IMR-90 (cell line): ENCODE results near the gene SLC12A1. TPM values are rescaled to one million over a fixed set of nuclear protein-coding genes. Genes with fewer than 3 reads are reported as not detected.

Experiments
- ATAC-seq: fragments of 200-7000 bp; cut with Tn5 transposase; 2 replicates; pipeline ENCODE4 v1.9.1; 2020; ENCODE audit warnings: low read depth, mild to moderate bottlenecking, moderate library complexity
- BruUV-seq: library from RNA; stranded (reverse); fragments of 400-500 nt; replicated peaks from 2 replicates; lab custom pipeline; 2021; lab: Mats Ljungman, UMichigan
- CTCF ChIA-PET: fragments of 300-600 bp; formaldehyde crosslinking; extraction: SDS; loops from one replicate; lab custom pipeline; 2021; ENCODE audit warnings: antibody characterized with exemption; lab: Yijun Ruan, JAX
- POLR2A ChIA-PET: fragments of 300-600 bp; sonication (Branson Sonifier 250); formaldehyde crosslinking; loops from one replicate; lab custom pipeline; 2022; ENCODE audit warnings: antibody characterized with exemption; ENCODE audit not compliant: unreplicated experiment; lab: Charles Lee
- DNase-seq: peaks from one replicate; pipeline ENCODE4 v3.0.0; 2013
- H2AFZ ChIP-seq: replicated peaks from 2 replicates; pipeline ENCODE3; 2013; ENCODE audit warnings: low read length, mild to moderate bottlenecking; ENCODE audit not compliant: poor library complexity
- H2AK5ac ChIP-seq: 2 replicates; pipeline ENCODE4 v1.6.1; 2013; ENCODE audit warnings: low read depth, low read length, inconsistent platforms
- H2AK9ac ChIP-seq: replicated peaks from 2 replicates; pipeline ENCODE3; 2013; ENCODE audit warnings: mild to moderate bottlenecking, low read depth, low read length, moderate library complexity; ENCODE audit not compliant: poor library complexity
- H2BK120ac ChIP-seq: 2 replicates; pipeline ENCODE4 v1.6.1; 2013; ENCODE audit warnings: low read depth, low read length, inconsistent platforms
- H2BK15ac ChIP-seq: 3 replicates; pipeline ENCODE4 v1.6.1; 2013; ENCODE audit warnings: low read depth, low read length, inconsistent platforms
- H2BK20ac ChIP-seq: 2 replicates; pipeline ENCODE4 v1.6.1; 2013; ENCODE audit warnings: low read depth, mild to moderate bottlenecking, inconsistent platforms, low read length, moderate library complexity
- H2BK5ac ChIP-seq: 2 replicates; pipeline ENCODE4 v1.6.1; 2013; ENCODE audit warnings: mild to moderate bottlenecking, low read depth, low read length, inconsistent platforms; ENCODE audit not compliant: poor library complexity, severe bottlenecking
- H3K14ac ChIP-seq: replicated peaks from 2 replicates; pipeline ENCODE4 v1.6.1; 2013; ENCODE audit warnings: low read depth, low read length, inconsistent platforms
- H3K18ac ChIP-seq: 2 replicates; pipeline ENCODE4 v1.6.1; 2013; ENCODE audit warnings: low read depth, low read length, control low read depth
- H3K23ac ChIP-seq: 2 replicates; pipeline ENCODE4 v1.6.1; 2013; ENCODE audit warnings: low read depth, low read length, inconsistent platforms
- H3K27ac ChIP-seq: 2 replicates; pipeline ENCODE4 v1.5.1; 2013; ENCODE audit warnings: mild to moderate bottlenecking, control low read depth, low read length; ENCODE audit not compliant: insufficient read depth
- H3K27me3 ChIP-seq: 2 replicates; pipeline ENCODE4 v1.6.1; 2013; ENCODE audit warnings: low read length; ENCODE audit not compliant: control insufficient read depth, insufficient read depth
- H3K36me3 ChIP-seq: 2 replicates; pipeline ENCODE4 v1.6.1; 2013; ENCODE audit warnings: low read length, mixed read lengths; ENCODE audit not compliant: control insufficient read depth, insufficient read depth
- H3K4ac ChIP-seq: 2 replicates; pipeline ENCODE4 v1.6.1; 2013; ENCODE audit warnings: low read depth, low read length, inconsistent platforms
- H3K4me1 ChIP-seq: 2 replicates; pipeline ENCODE4 v1.6.1; 2013; ENCODE audit warnings: low read length, mixed read lengths; ENCODE audit not compliant: control insufficient read depth, insufficient read depth
- H3K4me2 ChIP-seq: 2 replicates; pipeline ENCODE4 v1.6.1; 2013; ENCODE audit warnings: low read depth, mild to moderate bottlenecking, control low read depth, low read length, moderate library complexity
- H3K4me3 ChIP-seq: 2 replicates; pipeline ENCODE4 v1.5.1; 2013; ENCODE audit warnings: low read depth, mild to moderate bottlenecking, control low read depth, low read length, moderate library complexity; ENCODE audit not compliant: insufficient read depth
- H3K56ac ChIP-seq: 2 replicates; pipeline ENCODE4 v1.6.1; 2013; ENCODE audit warnings: low read length, inconsistent platforms; ENCODE audit not compliant: insufficient read depth; ENCODE audit errors: extremely low read depth
- H3K79me1 ChIP-seq, 2 experiments: 2 replicates each; pipeline ENCODE4 v1.6.1; 2013; ENCODE audit warnings: low read length in 2 of 2, inconsistent platforms in 1 of 2, low read depth in 1 of 2
- H3K9ac ChIP-seq: 2 replicates; pipeline ENCODE4 v1.6.1; 2013; ENCODE audit warnings: low read depth, low read length, control low read depth
- H3K9me1 ChIP-seq: 2 replicates; pipeline ENCODE4 v1.6.1; 2013; ENCODE audit warnings: low read length, inconsistent platforms; ENCODE audit not compliant: insufficient read depth
- H3K9me3 ChIP-seq: 2 replicates; pipeline ENCODE4 v1.6.1; 2013; ENCODE audit warnings: low read length; ENCODE audit not compliant: control insufficient read depth, insufficient read depth
- H4K20me1 ChIP-seq: 2 replicates; pipeline ENCODE4 v1.6.1; 2013; ENCODE audit warnings: low read length, inconsistent platforms; ENCODE audit not compliant: insufficient read depth
- H4K5ac ChIP-seq: 2 replicates; pipeline ENCODE4 v1.6.1; 2013; ENCODE audit warnings: mild to moderate bottlenecking, low read depth, low read length, control low read depth
- H4K8ac ChIP-seq, 2 experiments: 2 replicates each; pipeline ENCODE4 v1.6.1; 2013; ENCODE audit warnings: low read depth in 2 of 2, low read length in 2 of 2, control low read depth in 1 of 2, inconsistent platforms in 1 of 2
- H4K91ac ChIP-seq: 2 replicates; pipeline ENCODE4 v1.6.1; 2013; ENCODE audit warnings: low read depth, low read length, inconsistent platforms; ENCODE audit not compliant: insufficient read depth
- CEBPB ChIP-seq: IDR thresholded peaks from 2 replicates; pipeline ENCODE4 v1.6.1; 2012; ENCODE audit warnings: low read depth, low read length, improper control_type of control experiment
- CTCF ChIP-seq: conservative IDR thresholded peaks from 2 replicates; pipeline ENCODE4 v1.5.1; 2012; ENCODE audit warnings: mild to moderate bottlenecking, low read depth, low read length, improper control_type of control experiment
- ELK1 ChIP-seq: fragments of 150-350 bp; IDR thresholded peaks from 2 replicates; pipeline ENCODE4 v1.6.1; 2016; ENCODE audit warnings: low read depth, mild to moderate bottlenecking, low read length, moderate library complexity, borderline replicate concordance
- FOS ChIP-seq: fragments of 150-350 bp; IDR thresholded peaks from 2 replicates; pipeline ENCODE4 v1.6.1; 2016; ENCODE audit warnings: low read depth, low read length
- MXI1 ChIP-seq: IDR thresholded peaks from 2 replicates; pipeline ENCODE4 v1.6.1; 2012; ENCODE audit warnings: low read depth, mild to moderate bottlenecking, low read length, moderate library complexity, borderline replicate concordance
- POLR2A ChIP-seq: IDR thresholded peaks from 2 replicates; pipeline ENCODE4 v1.6.1; 2012; ENCODE audit warnings: mild to moderate bottlenecking, low read depth, low read length
- RFX5 ChIP-seq: IDR thresholded peaks from 2 replicates; pipeline ENCODE4 v1.8.0; 2012; ENCODE audit warnings: low read depth, mild to moderate bottlenecking, low read length, moderate library complexity
- SMC3 ChIP-seq: fragments of 150-350 bp; IDR thresholded peaks from 2 replicates; pipeline ENCODE4 v1.6.1; 2016; ENCODE audit warnings: low read depth, mild to moderate bottlenecking, antibody characterized with exemption, low read length, moderate library complexity
- whole genome bisulfite sequencing, 2 experiments: methylation state at CpG; one replicate each; pipeline versions ENCODE4 v1.1.5 to v1.1.7; 2013; ENCODE audit warnings: missing lambda C conversion rate in 2 of 2; ENCODE audit not compliant: insufficient read length in 1 of 2; ENCODE audit errors: extremely low coverage in 2 of 2; 5-methylcytosine and 5-hydroxymethylcytosine counted together
- dilution Hi-C: fragments of 300-500 bp; cut with HindIII; formaldehyde crosslinking; loops from one replicate; pipeline ENCODE4 v1.14.3; 2018; ENCODE audit warnings: low sequenced_read_pairs; ENCODE audit not compliant: unreplicated experiment
- in situ Hi-C: fragments of 300-500 bp; cut with MboI; formaldehyde crosslinking; loops from 3 replicates; pipeline ENCODE4 v1.14.3; 2019; ENCODE audit warnings: low sequenced_read_pairs, inconsistent platforms, mixed read lengths
- intact Hi-C: fragments of 100-400 bp; cut with micrococcal nuclease; formaldehyde crosslinking; loops from 2 replicates; pipeline ENCODE4 v1.10.0; 2022
- polyA plus RNA-seq, 3 experiments: library from polyadenylated mRNA; depleted of rRNA; stranded (reverse); fragments of >200 nt; gene quantifications; 2 replicates each; pipeline ENCODE4 v1.2.3, GENCODE V29; 2012; ENCODE audit warnings: low replicate concordance in 1 of 3
- total RNA-seq: library from RNA; depleted of rRNA; stranded (reverse); fragments of >200 nt; gene quantifications from 2 replicates; pipeline ENCODE4 v1.2.3, GENCODE V29; 2012

Gene SLC12A1
- total and polyA plus RNA-seq, 2 of the 4 experiments (the other 2 are of a cell fraction), result not detected

DNA sequence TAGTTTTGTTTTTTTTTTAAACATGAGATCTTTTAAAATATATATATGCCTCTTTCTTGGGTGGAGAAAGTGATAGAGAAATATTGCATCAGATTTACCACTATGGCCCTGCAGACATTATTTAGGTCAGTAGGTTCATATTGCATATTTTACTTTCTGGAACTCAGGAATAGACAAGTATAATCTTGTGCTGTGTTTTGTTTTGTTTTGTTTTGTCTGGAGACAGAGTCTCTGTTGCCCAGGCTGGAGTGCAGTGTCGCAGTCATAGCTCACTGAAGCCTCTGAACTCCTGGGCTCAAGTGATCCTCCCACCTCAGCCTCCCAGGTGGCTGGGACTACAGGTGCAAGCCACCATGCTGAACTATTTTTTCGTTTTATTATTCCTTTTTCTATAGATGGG, 103.6 kb downstream of the SLC12A1 start:
- ChIA-PET POLR2A (no interaction called here), CTCF (no interaction called here)
- no peak overlapping the region for H3K4me2 ChIP-seq
- no peaks in the 10 kb centered on the region for H3K79me1 ChIP-seq
- H3K27ac ChIP-seq, result no peak overlapping the region
- H3K4me3 ChIP-seq, result no peak overlapping the region
- no peak overlapping the region for H2AK9ac ChIP-seq
- DNase-seq (no peak), ATAC-seq (no peak)
- H2BK20ac ChIP-seq, result no peak overlapping the region
- peaks cover 18% of the 10 kb centered on the region for H3K27me3 ChIP-seq
- in situ Hi-C loops (no loop called here), dilution Hi-C loops (no loop called here), intact Hi-C loops (no loop called here)
- no peak overlapping the region for H3K56ac ChIP-seq
- no peak overlapping the region for H2AFZ ChIP-seq
- WGBS, 2 experiments, result no CpG with 5 or more reads among the region's 2 CpGs
- H3K9me3 ChIP-seq, result no peaks in the 10 kb centered on the region
- H2BK120ac ChIP-seq, result no peak overlapping the region
- no peaks in the 10 kb centered on the region for H3K36me3 ChIP-seq
- no peak overlapping the region for H3K9ac ChIP-seq
- no peak overlapping the region for H4K91ac ChIP-seq
- H3K4ac ChIP-seq, result no peak overlapping the region
- BruUV-seq, result no TSS peak
- no peak overlapping the region for H4K8ac ChIP-seq
- no peak overlapping the region for H3K14ac ChIP-seq
- no peaks in the 10 kb centered on the region for H3K9me1 ChIP-seq
- H3K4me1 ChIP-seq, result no peaks in the 10 kb centered on the region
- H2AK5ac ChIP-seq, result no peak overlapping the region
- no peak overlapping the region for H4K5ac ChIP-seq
- TF ChIP-seq ELK1 (no peak), FOS (no peak), CTCF (no peak), CEBPB (no peak), SMC3 (no peak), POLR2A (no peak), MXI1 (no peak), RFX5 (no peak)
- H3K18ac ChIP-seq, result no peak overlapping the region
- H4K20me1 ChIP-seq, result no peaks in the 10 kb centered on the region
- no peak overlapping the region for H2BK15ac ChIP-seq
- H2BK5ac ChIP-seq, result no peak overlapping the region
- H3K23ac ChIP-seq, result no peak overlapping the region
